Mononuclear cell (primary cell): ENCODE measurements around the gene ATP6V1A. TPM values are rescaled to one million over a fixed set of nuclear protein-coding genes. Genes with fewer than 3 reads are reported as not detected.

Experiments
- total RNA-seq: library from RNA; depleted of rRNA; stranded (reverse); fragments of >200 nt; gene quantifications from one replicate; pipeline ENCODE4 v1.2.3, GENCODE V29; 2012

ATP6V1A gene
- total RNA-seq, 1 donor: 30.9 TPM

Other genes starting within 250 kb of the ATP6V1A start
- 8.5 TPM for gene SPICE1, start 231.9 kb upstream of the ATP6V1A start, total RNA-seq
- gene SIDT1, start 214.5 kb upstream of the ATP6V1A start, total RNA-seq: 38.5 TPM
- 52.1 TPM for gene USF3, start 50.4 kb upstream of the ATP6V1A start, total RNA-seq
- gene NAA50, start 786 bp upstream of the ATP6V1A start, total RNA-seq: 115 TPM
- gene GRAMD1C, start 91.8 kb downstream of the ATP6V1A start, total RNA-seq: 2.3 TPM
- gene ZDHHC23, start 201.0 kb downstream of the ATP6V1A start, total RNA-seq: 6.8 TPM